Mesenchymal stem cell (in vitro differentiated cells and primary cell): ENCODE results near the gene ABCA8.

Experiments used
- DNase-seq: peaks from one replicate; pipeline ENCODE4 v3.0.0-alpha.2; 2013
- H2AFZ ChIP-seq: one replicate; pipeline ENCODE4 v1.6.1; 2013; ENCODE audit warnings: low read depth, mild to moderate bottlenecking, control low read depth, inconsistent platforms, low read length, moderate library complexity
- H2AK5ac ChIP-seq: 2 replicates; pipeline ENCODE4 v1.6.1; 2013; ENCODE audit warnings: low read length, moderate library complexity, mild to moderate bottlenecking, inconsistent platforms; ENCODE audit not compliant: severe bottlenecking
- H2BK120ac ChIP-seq: one replicate; pipeline ENCODE4 v1.6.1; 2013; ENCODE audit warnings: low read depth, mild to moderate bottlenecking, inconsistent platforms, low read length, moderate library complexity
- H2BK12ac ChIP-seq, 2 experiments: one replicate each; pipeline ENCODE4 v1.6.1; 2013; ENCODE audit warnings: inconsistent platforms in 2 of 2, low read length in 2 of 2, mild to moderate bottlenecking in 2 of 2, moderate library complexity in 2 of 2, control low read depth in 1 of 2
- H2BK15ac ChIP-seq: one replicate; pipeline ENCODE4 v1.6.1; 2013; ENCODE audit warnings: mild to moderate bottlenecking, low read depth, inconsistent platforms; ENCODE audit not compliant: poor library complexity, severe bottlenecking
- H2BK5ac ChIP-seq: 2 replicates; pipeline ENCODE4 v1.6.1; 2013; ENCODE audit warnings: low read depth, mild to moderate bottlenecking, low read length, control low read depth, inconsistent platforms; ENCODE audit not compliant: poor library complexity, severe bottlenecking
- H3K14ac ChIP-seq, 2 experiments: one replicate each; pipeline ENCODE4 v1.6.1; 2013; ENCODE audit warnings: inconsistent platforms in 2 of 2, low read length in 2 of 2, control low read depth in 1 of 2, mild to moderate bottlenecking in 1 of 2, moderate library complexity in 1 of 2
- H3K18ac ChIP-seq, 2 experiments: one replicate each; pipeline ENCODE4 v1.6.1; 2013; ENCODE audit warnings: inconsistent platforms in 2 of 2, low read length in 2 of 2, control low read depth in 1 of 2, low read depth in 1 of 2, mild to moderate bottlenecking in 1 of 2
- H3K23ac ChIP-seq, 2 experiments: one replicate each; pipeline ENCODE4 v1.6.1; 2013; ENCODE audit warnings: inconsistent platforms in 2 of 2, low read length in 2 of 2, mild to moderate bottlenecking in 2 of 2, moderate library complexity in 2 of 2, control low read depth in 1 of 2
- H3K27ac ChIP-seq: 2 replicates; pipeline ENCODE4 v1.5.1; 2013; ENCODE audit warnings: mild to moderate bottlenecking, moderate library complexity, low read length, control low read depth, inconsistent platforms; ENCODE audit not compliant: poor library complexity, severe bottlenecking
- H3K27me3 ChIP-seq, 2 experiments: 2 replicates each; pipeline versions ENCODE4 v1.6.1 to v1.7.0; 2013; ENCODE audit warnings: low read length in 2 of 2, mild to moderate bottlenecking in 2 of 2, moderate library complexity in 2 of 2, control low read depth in 1 of 2, inconsistent platforms in 1 of 2; ENCODE audit not compliant: control insufficient read depth in 1 of 2, insufficient read depth in 1 of 2
- H3K36me3 ChIP-seq, 2 experiments: 2 replicates each; pipeline versions ENCODE4 v1.6.1 to v1.7.0; 2013; ENCODE audit warnings: low read length in 2 of 2, control low read depth in 1 of 2, inconsistent platforms in 1 of 2, low read depth in 1 of 2, mild to moderate bottlenecking in 1 of 2; ENCODE audit not compliant: insufficient read depth in 2 of 2, control insufficient read depth in 1 of 2
- H3K4ac ChIP-seq, 2 experiments: one replicate each; pipeline ENCODE4 v1.6.1; 2013; ENCODE audit warnings: inconsistent platforms in 2 of 2, low read length in 2 of 2, mild to moderate bottlenecking in 2 of 2, moderate library complexity in 2 of 2, control low read depth in 1 of 2, low read depth in 1 of 2
- H3K4me1 ChIP-seq: 2 replicates; pipeline ENCODE4 v1.6.1; 2013; ENCODE audit warnings: low read depth, low read length, control low read depth; ENCODE audit not compliant: control insufficient read depth, insufficient read depth
- H3K4me2 ChIP-seq: 2 replicates; pipeline ENCODE4 v1.6.1; 2013; ENCODE audit warnings: low read length, mild to moderate bottlenecking, inconsistent platforms; ENCODE audit not compliant: poor library complexity, severe bottlenecking
- H3K4me3 ChIP-seq, 2 experiments: 2 replicates each; pipeline versions ENCODE4 v1.5.1 to v1.7.0; 2013; ENCODE audit warnings: low read length in 2 of 2, mild to moderate bottlenecking in 2 of 2, control low read depth in 1 of 2, low read depth in 1 of 2; ENCODE audit not compliant: insufficient read depth in 1 of 2
- H3K79me1 ChIP-seq: replicated peaks from 2 replicates; pipeline ENCODE4 v1.6.1; 2013; ENCODE audit warnings: mild to moderate bottlenecking, control low read depth, low read length, inconsistent platforms; ENCODE audit not compliant: poor library complexity, severe bottlenecking
- H3K9ac ChIP-seq: 2 replicates; pipeline ENCODE4 v1.7.0; 2013; ENCODE audit warnings: mild to moderate bottlenecking, low read length, moderate library complexity
- H3K9me3 ChIP-seq: 2 replicates; pipeline ENCODE4 v1.7.0; 2013; ENCODE audit warnings: mild to moderate bottlenecking, low read length; ENCODE audit not compliant: control insufficient read depth
- H4K8ac ChIP-seq: one replicate; pipeline ENCODE4 v1.6.1; 2013; ENCODE audit warnings: inconsistent platforms, mild to moderate bottlenecking, low read length, moderate library complexity
- H4K91ac ChIP-seq: one replicate; pipeline ENCODE4 v1.6.1; 2013; ENCODE audit warnings: mild to moderate bottlenecking, low read length, inconsistent platforms
- WGBS: methylation state at CpG from one replicate; pipeline ENCODE4 v1.1.7; 2013; ENCODE audit warnings: mixed read lengths; 5-methylcytosine and 5-hydroxymethylcytosine counted together

Gene ABCA8

DNA sequence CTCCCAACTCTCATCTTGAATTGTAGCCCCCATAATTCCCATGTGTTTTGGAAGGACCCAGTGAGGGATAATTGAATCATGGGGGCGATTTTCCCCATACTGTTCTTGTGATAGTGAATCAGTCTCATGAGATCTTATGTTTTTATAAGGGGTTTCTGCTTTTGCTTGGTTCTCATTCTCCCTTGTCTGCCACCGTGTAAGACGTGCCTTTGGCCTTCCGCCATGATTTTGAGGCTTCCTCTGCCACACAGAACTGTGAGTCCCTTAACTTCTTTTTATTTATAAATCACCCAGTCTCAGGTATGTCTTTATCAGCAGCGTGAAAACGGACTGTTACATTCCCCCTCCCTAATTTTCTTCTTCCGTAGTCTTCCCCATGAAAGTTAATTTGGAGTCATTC, 124.0 kb downstream of the ABCA8 start:
- H2AK5ac ChIP-seq: no peak overlapping the region
- H4K91ac ChIP-seq: no peak overlapping the region
- no peak overlapping the region for H3K4me2 ChIP-seq
- H3K27me3 ChIP-seq: no peaks in the 10 kb centered on the region
- H2BK5ac ChIP-seq: no peak overlapping the region
- DNase-seq: no peak
- no peak overlapping the region for H3K27ac ChIP-seq
- H3K23ac ChIP-seq: no peak overlapping the region
- H3K9me3 ChIP-seq: no peaks in the 10 kb centered on the region
- H3K79me1 ChIP-seq: no peaks in the 10 kb centered on the region
- H2BK12ac ChIP-seq: no peak overlapping the region
- H2AFZ ChIP-seq: no peak overlapping the region
- no peak overlapping the region for H4K8ac ChIP-seq
- H3K36me3 ChIP-seq: no peaks in the 10 kb centered on the region
- H3K9ac ChIP-seq: no peak overlapping the region
- no peak overlapping the region for H3K4me3 ChIP-seq
- no peak overlapping the region for H2BK120ac ChIP-seq
- no peak overlapping the region for H2BK15ac ChIP-seq
- no peaks in the 10 kb centered on the region for H3K4me1 ChIP-seq
- H3K18ac ChIP-seq: no peak overlapping the region
- H3K4ac ChIP-seq: no peak overlapping the region
- WGBS: 97% methylated on average over 6 of the region's 7 CpGs
- no peak overlapping the region for H3K14ac ChIP-seq

DNA sequence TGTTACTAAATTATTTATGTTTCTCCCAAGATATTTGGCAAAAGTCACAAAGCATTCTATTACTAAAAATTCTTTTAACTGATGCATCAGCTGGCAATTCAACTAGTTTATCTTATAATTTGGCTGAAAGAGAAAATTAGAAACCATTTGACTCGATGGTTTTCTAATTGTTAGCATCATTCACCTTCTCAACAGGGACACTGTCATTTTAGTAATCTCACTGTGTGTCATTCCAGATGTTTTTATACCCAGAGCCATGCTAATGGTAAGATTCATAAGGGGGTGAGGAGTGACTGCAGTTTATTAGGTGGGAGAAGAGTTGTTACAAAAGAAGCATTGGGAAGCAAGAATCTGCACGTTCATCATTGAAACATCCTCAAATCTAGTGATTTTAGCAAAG, 124.9 kb downstream of the ABCA8 start:
- no peaks in the 10 kb centered on the region for H3K4me1 ChIP-seq
- H3K4ac ChIP-seq: peak overlapping the region in 1 of 2 experiments; percentile 28
- H3K9ac ChIP-seq: no peak overlapping the region
- H3K79me1 ChIP-seq: no peaks in the 10 kb centered on the region
- no peak for DNase-seq
- no peak overlapping the region for H2BK12ac ChIP-seq
- H3K4me2 ChIP-seq: no peak overlapping the region
- H2BK120ac ChIP-seq: no peak overlapping the region
- no peak overlapping the region for H3K27ac ChIP-seq
- no peak overlapping the region for H4K91ac ChIP-seq
- no peak overlapping the region for H3K18ac ChIP-seq
- H2AK5ac ChIP-seq: no peak overlapping the region
- H3K4me3 ChIP-seq: no peak overlapping the region
- H2AFZ ChIP-seq: no peak overlapping the region
- H2BK15ac ChIP-seq: no peak overlapping the region
- H3K27me3 ChIP-seq: no peaks in the 10 kb centered on the region
- H2BK5ac ChIP-seq: no peak overlapping the region
- H3K36me3 ChIP-seq: no peaks in the 10 kb centered on the region
- H3K14ac ChIP-seq: no peak overlapping the region
- H3K9me3 ChIP-seq: no peaks in the 10 kb centered on the region
- H3K23ac ChIP-seq: no peak overlapping the region
- WGBS: 100% methylated on average over 1 of the region's 2 CpGs
- H4K8ac ChIP-seq: no peak overlapping the region

DNA sequence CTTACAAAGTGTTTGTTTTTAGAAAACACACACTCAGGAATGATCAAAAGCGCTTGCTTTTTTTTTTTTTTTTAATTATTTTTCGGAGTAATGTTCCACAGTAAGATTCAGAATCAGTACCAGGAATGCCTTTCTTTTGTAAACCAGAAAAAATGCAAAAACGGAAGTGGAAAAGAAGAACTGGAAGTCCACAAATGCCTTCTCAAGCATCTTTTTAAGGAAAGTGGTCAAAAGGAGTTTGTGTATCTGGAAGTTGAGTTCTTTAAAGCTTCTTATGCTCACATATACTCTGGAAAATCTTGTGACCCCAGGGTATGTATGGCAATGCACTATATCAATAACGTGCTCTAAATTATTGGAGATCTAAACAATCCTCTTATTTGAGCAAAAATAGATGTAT, 126.0 kb downstream of the ABCA8 start:
- Histone ChIP-seq H2AFZ (no peak overlapping the region), H3K9me3 (no peaks in the 10 kb centered on the region), H3K4me3 (no peak overlapping the region), H2BK5ac (no peak overlapping the region), H3K4me1 (no peaks in the 10 kb centered on the region), H3K79me1 (no peaks in the 10 kb centered on the region), H3K4ac (no peak overlapping the region), H3K23ac (no peak overlapping the region), H3K14ac (no peak overlapping the region), H3K9ac (no peak overlapping the region), H2AK5ac (no peak overlapping the region), H3K36me3 (no peaks in the 10 kb centered on the region), H3K27ac (no peak overlapping the region), H3K4me2 (no peak overlapping the region), H2BK120ac (no peak overlapping the region), H4K91ac (no peak overlapping the region), H3K18ac (no peak overlapping the region), H3K27me3 (no peaks in the 10 kb centered on the region), H4K8ac (no peak overlapping the region), H2BK15ac (no peak overlapping the region), H2BK12ac (no peak overlapping the region)
- DNase-seq: no peak
- WGBS: 95% methylated on average over 3 of the region's 4 CpGs

DNA sequence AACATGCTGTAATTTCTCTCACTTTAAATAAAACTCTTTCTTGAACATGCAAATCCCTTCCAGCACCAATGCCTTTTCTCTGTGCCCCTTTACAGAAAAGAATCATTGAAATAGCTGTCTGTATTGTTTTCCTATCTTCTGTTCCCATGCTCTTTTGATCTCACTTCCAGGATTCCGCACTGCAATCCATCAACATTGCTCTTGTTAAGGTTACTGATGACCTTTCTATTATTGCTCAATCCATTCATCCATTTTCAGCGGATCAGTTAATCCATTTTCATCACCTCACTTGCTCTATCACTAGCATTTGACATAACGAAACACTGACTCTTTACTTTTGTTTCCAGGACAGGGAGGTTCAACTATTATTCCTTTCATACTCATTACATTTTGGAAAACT, 130.5 kb downstream of the ABCA8 start:
- no peak overlapping the region for H4K91ac ChIP-seq
- H3K18ac ChIP-seq: no peak overlapping the region
- no peaks in the 10 kb centered on the region for H3K27me3 ChIP-seq
- no peak for DNase-seq
- peaks cover 5% of the 10 kb centered on the region for H3K4me1 ChIP-seq
- no peaks in the 10 kb centered on the region for H3K9me3 ChIP-seq
- H4K8ac ChIP-seq: no peak overlapping the region
- no peak overlapping the region for H2BK12ac ChIP-seq
- H3K36me3 ChIP-seq: no peaks in the 10 kb centered on the region
- no peak overlapping the region for H3K27ac ChIP-seq
- no peak overlapping the region for H3K4ac ChIP-seq
- H2BK5ac ChIP-seq: no peak overlapping the region
- no peak overlapping the region for H2AFZ ChIP-seq
- no peak overlapping the region for H3K4me2 ChIP-seq
- 91% methylated on average over 3 of the region's 3 CpGs for WGBS
- H2AK5ac ChIP-seq: no peak overlapping the region
- no peak overlapping the region for H3K9ac ChIP-seq
- no peak overlapping the region for H2BK15ac ChIP-seq
- no peak overlapping the region for H3K14ac ChIP-seq
- no peak overlapping the region for H3K23ac ChIP-seq
- no peak overlapping the region for H2BK120ac ChIP-seq
- H3K4me3 ChIP-seq: no peak overlapping the region
- H3K79me1 ChIP-seq: no peaks in the 10 kb centered on the region
